ENCODE data around the gene TRIM64.
"Not testable (repeated sequence)": the region's sequence is repeated elsewhere in the genome, so short reads cannot be mapped to it uniquely, and the experiment has no call there.

TRIM64 gene, protein sequence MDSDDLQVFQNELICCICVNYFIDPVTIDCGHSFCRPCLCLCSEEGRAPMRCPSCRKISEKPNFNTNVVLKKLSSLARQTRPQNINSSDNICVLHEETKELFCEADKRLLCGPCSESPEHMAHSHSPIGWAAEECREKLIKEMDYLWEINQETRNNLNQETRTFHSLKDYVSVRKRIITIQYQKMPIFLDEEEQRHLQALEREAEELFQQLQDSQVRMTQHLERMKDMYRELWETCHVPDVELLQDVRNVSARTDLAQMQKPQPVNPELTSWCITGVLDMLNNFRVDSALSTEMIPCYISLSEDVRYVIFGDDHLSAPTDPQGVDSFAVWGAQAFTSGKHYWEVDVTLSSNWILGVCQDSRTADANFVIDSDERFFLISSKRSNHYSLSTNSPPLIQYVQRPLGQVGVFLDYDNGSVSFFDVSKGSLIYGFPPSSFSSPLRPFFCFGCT

DNA sequence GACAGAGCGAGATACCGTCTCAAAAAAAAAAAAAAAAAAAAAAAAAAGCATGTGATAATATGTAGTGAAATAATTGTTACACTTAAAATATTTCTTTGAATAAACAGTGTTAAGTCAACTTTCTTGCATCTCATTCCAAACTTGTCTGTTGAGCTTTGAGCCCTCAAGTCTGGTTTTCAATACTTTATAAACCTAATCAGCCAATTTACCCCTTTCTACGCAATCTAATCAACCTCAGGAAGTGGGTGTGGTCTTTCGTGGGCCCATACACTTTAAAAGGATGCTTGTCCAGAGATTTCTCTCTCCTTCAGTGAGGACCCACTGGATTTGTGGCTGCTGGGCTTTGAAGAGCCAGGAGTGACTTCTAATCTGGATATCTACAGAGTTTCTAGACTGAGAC lies at the start of gene TRIM64:
Gene TRIM64 (plus strand): TSS at position 301 of the 400 bp plus-strand sequence. CDS start 2,467 bp downstream, outside the sequence.
- not testable (repeated sequence) for DNase-seq (ENCODE audit: low read depth in 2 of 2)

DNA sequence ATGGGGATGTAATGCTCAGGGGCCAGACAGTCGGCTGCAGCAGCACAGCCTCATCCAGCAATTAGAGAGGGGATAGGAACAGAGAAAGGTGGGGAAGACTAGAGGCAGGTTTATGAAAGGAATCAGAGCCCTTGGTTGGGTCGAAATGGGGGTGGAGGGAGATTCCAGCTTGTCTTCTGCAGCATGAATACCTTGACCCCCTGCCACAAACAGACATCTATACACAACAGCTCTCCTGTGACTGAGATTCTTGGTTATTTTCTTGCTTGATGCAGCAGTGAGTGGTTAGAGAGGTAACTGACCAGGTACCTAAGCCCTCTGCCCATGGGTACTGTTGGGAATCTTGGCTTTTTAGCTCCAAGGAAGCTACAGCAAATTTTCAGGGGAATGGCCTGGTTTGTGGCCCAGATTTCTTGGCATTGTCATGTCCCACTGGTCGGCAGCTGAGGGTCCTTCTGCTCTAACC lies 43.6 kb upstream of the TRIM64 start, which contains the start of gene TRIM49D1:
Gene TRIM49D1 (minus strand): TSS at position 51 of the 466 bp plus-strand sequence. CDS start 4,535 bp downstream, outside the sequence.
- DNase-seq (ENCODE audit: low read depth in 2 of 2): no peak

DNA sequence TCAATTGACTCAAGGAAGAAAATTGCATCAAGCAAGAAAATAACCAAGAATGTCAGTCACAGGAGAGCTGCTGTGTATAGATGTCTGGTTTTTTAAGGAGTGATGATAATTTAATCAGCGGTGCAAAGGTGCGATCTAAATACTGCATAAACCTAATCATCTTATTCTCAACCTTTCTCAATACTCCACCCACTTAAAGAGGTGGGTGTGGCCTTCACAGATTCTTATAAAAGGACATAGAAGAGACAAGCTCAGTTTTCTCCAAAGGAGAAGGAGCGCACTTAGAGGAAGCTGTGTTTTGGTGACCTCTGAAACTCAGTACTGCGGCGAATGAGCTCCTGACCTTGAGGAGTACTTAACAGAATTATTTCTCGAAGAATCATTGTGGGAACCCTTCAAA lies 42.1 kb upstream of the TRIM64 start, which contains the start of gene TRIM49D2:
Gene TRIM49D2 (plus strand): TSS at position 301 of the 400 bp plus-strand sequence. CDS start 2,698 bp downstream, outside the sequence.
- DNase-seq (ENCODE audit: low read depth in 2 of 2): not testable (repeated sequence)

DNA sequence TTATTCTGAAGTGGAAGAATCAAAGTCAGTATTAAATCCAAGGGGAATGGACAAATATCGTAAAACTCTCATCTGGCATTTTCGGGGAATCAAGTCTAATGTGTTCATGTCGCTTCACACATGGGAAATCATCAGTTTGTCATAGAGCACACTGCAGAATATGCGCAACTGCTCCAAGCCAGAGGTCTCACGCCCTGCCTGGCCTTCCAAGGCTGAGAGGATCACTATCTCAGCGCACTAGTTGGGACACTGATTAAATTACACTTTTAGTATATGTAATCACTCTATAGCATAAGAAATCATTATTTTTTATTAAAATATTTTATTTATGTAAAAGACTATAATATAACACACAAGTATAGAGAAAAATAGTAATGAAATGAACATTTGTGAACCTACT lies 5.0 kb upstream of the TRIM64 start:
- not testable (repeated sequence) for DNase-seq (ENCODE audit: low read depth in 2 of 2)

Measured in stimulated activated CD4-positive, alpha-beta T cell treated with anti-CD3 and anti-CD28 coated beads, Interleukin-1b, Interleukin-23, amount 100 ng/mL, for 4 hours (primary cell).